Nephron progenitor cell (in vitro differentiated cells): Measurements from ENCODE around the gene PSORS1C2.

ENCODE experiments used
- DNase-seq: peaks from one replicate; pipeline ENCODE4 v3.0.0; 2021
- H3K27ac Mint-ChIP-seq: 2 replicates; pipeline ENCODE4 v1.8.0; 2021; ENCODE audit warnings: mild to moderate bottlenecking, moderate library complexity, mixed read lengths
- H3K27me3 Mint-ChIP-seq: 2 replicates; pipeline ENCODE4 v1.8.0; 2021; ENCODE audit warnings: mild to moderate bottlenecking, low read depth, mixed read lengths; ENCODE audit not compliant: poor library complexity
- H3K36me3 Mint-ChIP-seq: 2 replicates; pipeline ENCODE4 v1.8.0; 2021; ENCODE audit warnings: low read depth, mixed read lengths
- H3K4me1 Mint-ChIP-seq: 2 replicates; pipeline ENCODE4 v1.8.0; 2021; ENCODE audit warnings: mixed read lengths
- H3K4me3 Mint-ChIP-seq: 2 replicates; pipeline ENCODE4 v1.8.0; 2021; ENCODE audit warnings: mild to moderate bottlenecking, moderate library complexity, mixed read lengths
- H3K9me3 Mint-ChIP-seq: 2 replicates; pipeline ENCODE4 v1.8.0; 2021; ENCODE audit warnings: mild to moderate bottlenecking, moderate library complexity, mixed read lengths
- TF ChIP-seq, protein P1 (sequence below): fragments of 200-600 bp; sonication (generic); IDR thresholded peaks from 2 replicates; pipeline ENCODE4 v1.5.0; 2021; ENCODE audit warnings: antibody characterized with exemption

PSORS1C2 gene

DNA sequence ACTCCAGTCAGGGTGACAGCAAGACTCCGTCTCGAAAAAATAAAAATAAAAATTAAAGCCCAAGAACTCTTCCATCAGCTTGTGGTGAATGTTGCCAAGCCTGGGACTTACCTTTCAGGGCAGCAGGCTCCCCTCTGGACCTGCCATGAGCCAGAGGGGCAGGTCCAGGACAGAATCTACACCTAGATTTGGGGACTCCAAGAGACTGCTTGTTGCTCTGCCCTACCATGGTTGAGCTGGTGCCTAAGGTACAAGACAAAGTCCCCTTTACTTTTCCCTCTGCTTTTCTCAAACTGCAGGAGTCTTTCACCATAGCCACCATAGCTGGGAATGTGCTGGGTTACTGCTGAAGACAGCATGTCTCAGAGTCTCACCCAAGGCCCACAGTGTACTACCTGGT lies 35.7 kb downstream of the PSORS1C2 start:
- TF ChIP-seq, protein P1, sequence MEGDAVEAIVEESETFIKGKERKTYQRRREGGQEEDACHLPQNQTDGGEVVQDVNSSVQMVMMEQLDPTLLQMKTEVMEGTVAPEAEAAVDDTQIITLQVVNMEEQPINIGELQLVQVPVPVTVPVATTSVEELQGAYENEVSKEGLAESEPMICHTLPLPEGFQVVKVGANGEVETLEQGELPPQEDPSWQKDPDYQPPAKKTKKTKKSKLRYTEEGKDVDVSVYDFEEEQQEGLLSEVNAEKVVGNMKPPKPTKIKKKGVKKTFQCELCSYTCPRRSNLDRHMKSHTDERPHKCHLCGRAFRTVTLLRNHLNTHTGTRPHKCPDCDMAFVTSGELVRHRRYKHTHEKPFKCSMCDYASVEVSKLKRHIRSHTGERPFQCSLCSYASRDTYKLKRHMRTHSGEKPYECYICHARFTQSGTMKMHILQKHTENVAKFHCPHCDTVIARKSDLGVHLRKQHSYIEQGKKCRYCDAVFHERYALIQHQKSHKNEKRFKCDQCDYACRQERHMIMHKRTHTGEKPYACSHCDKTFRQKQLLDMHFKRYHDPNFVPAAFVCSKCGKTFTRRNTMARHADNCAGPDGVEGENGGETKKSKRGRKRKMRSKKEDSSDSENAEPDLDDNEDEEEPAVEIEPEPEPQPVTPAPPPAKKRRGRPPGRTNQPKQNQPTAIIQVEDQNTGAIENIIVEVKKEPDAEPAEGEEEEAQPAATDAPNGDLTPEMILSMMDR: no peak
- Mint-ChIP-seq H3K4me1 (peaks cover 5% of the 10 kb centered on the region), H3K4me3 (no peak overlapping the region), H3K9me3 (no peaks in the 10 kb centered on the region), H3K27me3 (peaks cover 15% of the 10 kb centered on the region), H3K27ac (no peak overlapping the region), H3K36me3 (no peaks in the 10 kb centered on the region)
- no peak for DNase-seq

DNA sequence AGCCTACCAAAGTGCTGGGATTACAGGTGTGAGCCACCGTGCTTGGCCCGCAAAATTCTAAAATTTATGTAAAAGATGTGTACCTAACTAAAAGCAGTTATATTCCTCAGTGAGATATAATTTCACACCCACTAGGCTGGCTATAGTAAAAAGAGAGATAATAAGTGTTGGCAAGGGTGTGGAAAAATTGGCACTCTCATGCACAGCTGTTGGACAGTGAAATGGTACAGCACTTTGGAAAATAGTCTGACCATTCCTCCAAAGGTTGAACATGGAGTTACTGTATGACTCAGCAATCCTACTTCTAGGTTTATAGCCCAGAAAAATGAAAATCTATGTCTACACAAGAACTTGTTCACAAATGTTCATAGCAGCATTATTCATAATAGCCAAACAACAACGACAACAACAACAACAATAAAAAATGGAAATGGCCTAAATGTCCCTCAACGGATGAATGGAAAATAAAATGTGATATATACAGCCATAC lies 40.4 kb downstream of the PSORS1C2 start:
- TF ChIP-seq, protein P1: no peak
- Mint-ChIP-seq H3K27ac (no peak overlapping the region), H3K9me3 (no peaks in the 10 kb centered on the region)

DNA sequence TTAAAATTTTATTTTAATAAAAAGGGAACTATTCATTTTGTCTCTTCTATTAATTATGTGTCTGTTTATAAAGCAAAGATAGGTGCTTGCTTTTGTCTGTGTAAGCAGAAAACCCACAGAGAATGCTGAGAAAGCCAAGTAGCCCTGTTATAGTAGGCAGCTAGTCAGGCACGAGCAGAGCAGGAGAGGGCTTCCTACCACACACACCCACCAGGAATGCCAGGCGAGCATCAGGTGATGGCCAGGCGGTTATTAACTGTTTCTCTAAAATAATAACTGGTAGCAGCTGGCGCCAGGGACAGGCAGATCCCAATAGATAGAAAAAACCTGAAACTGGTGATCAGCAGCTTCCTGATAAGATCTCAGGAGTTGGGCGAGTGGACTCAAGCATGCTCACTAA lies 42.2 kb downstream of the PSORS1C2 start:
- Mint-ChIP-seq H3K4me3 (no peak overlapping the region), H3K27ac (no peak overlapping the region), H3K9me3 (no peaks in the 10 kb centered on the region), H3K27me3 (peaks cover 19% of the 10 kb centered on the region), H3K4me1 (no peaks in the 10 kb centered on the region), H3K36me3 (no peaks in the 10 kb centered on the region)
- TF ChIP-seq, protein P1: no peak
- DNase-seq: no peak

More for the DNA sequence above, 40.4 kb downstream of the PSORS1C2 start:
- DNase-seq: no peak
- Mint-ChIP-seq H3K27me3 (peaks cover 23% of the 10 kb centered on the region), H3K4me1 (no peaks in the 10 kb centered on the region), H3K4me3 (no peak overlapping the region), H3K36me3 (no peaks in the 10 kb centered on the region)

GRCh38 chr6:31096215-31096614 lies 42.7 kb downstream of the PSORS1C2 start:
- Mint-ChIP-seq H3K27ac (no peak overlapping the region), H3K36me3 (no peaks in the 10 kb centered on the region), H3K9me3 (no peaks in the 10 kb centered on the region), H3K4me1 (no peaks in the 10 kb centered on the region), H3K4me3 (no peak overlapping the region), H3K27me3 (peaks cover 17% of the 10 kb centered on the region)
- TF ChIP-seq, protein P1: no peak
- no peak for DNase-seq

DNA sequence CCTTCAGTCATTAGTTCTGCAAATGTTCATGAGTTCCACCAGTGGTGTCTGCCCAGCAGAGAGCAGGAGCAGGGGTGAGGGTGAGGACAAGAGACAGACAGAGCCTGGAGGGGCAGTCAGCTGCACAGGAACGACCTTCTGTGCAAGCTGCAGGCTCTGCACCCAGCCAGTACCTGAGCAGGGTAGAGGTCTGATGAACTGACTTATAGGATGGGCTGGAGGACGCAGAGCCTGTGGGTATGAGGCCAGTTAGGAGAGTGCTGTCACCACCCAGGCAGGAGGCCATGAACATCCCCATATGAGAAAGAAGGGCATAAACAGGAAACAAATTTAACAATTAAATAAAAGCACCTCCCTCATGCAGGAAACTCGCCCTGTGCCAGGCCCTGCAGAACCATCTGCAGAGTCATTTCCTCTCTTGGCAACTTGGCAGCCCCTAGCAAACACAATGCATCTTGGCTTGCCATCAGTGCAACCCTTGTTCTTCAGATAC lies 44.4 kb downstream of the PSORS1C2 start:
- no peak overlapping the region for H3K27ac Mint-ChIP-seq

More for the DNA sequence above, 44.4 kb downstream of the PSORS1C2 start:
- Mint-ChIP-seq H3K4me3 (no peak overlapping the region), H3K27me3 (peaks cover 13% of the 10 kb centered on the region), H3K4me1 (no peaks in the 10 kb centered on the region), H3K36me3 (no peaks in the 10 kb centered on the region), H3K9me3 (no peaks in the 10 kb centered on the region)
- TF ChIP-seq, protein P1: no peak
- DNase-seq: no peak
